IMR-90 (cell line): ENCODE measurements around the gene ZBED1. TPM values are rescaled to one million over a fixed set of nuclear protein-coding genes. Genes with fewer than 3 reads are reported as not detected.

Source experiments
- ATAC-seq: fragments of 200-7000 bp; cut with Tn5 transposase; 2 replicates; pipeline ENCODE4 v1.9.1; 2020; ENCODE audit warnings: low read depth, mild to moderate bottlenecking, moderate library complexity
- BruUV-seq: library from RNA; stranded (reverse); fragments of 400-500 nt; replicated peaks from 2 replicates; lab custom pipeline; 2021; lab: Mats Ljungman, UMichigan
- CTCF ChIA-PET: fragments of 300-600 bp; formaldehyde crosslinking; extraction: SDS; loops from one replicate; lab custom pipeline; 2021; ENCODE audit warnings: antibody characterized with exemption; lab: Yijun Ruan, JAX
- POLR2A ChIA-PET: fragments of 300-600 bp; sonication (Branson Sonifier 250); formaldehyde crosslinking; loops from one replicate; lab custom pipeline; 2022; ENCODE audit warnings: antibody characterized with exemption; ENCODE audit not compliant: unreplicated experiment; lab: Charles Lee
- DNase-seq: peaks from one replicate; pipeline ENCODE4 v3.0.0; 2013
- H2AFZ ChIP-seq: replicated peaks from 2 replicates; pipeline ENCODE3; 2013; ENCODE audit warnings: low read length, mild to moderate bottlenecking; ENCODE audit not compliant: poor library complexity
- H2AK5ac ChIP-seq: 2 replicates; pipeline ENCODE4 v1.6.1; 2013; ENCODE audit warnings: low read depth, low read length, inconsistent platforms
- H2AK9ac ChIP-seq: replicated peaks from 2 replicates; pipeline ENCODE3; 2013; ENCODE audit warnings: mild to moderate bottlenecking, low read depth, low read length, moderate library complexity; ENCODE audit not compliant: poor library complexity
- H2BK120ac ChIP-seq: 2 replicates; pipeline ENCODE4 v1.6.1; 2013; ENCODE audit warnings: low read depth, low read length, inconsistent platforms
- H2BK15ac ChIP-seq: 3 replicates; pipeline ENCODE4 v1.6.1; 2013; ENCODE audit warnings: low read depth, low read length, inconsistent platforms
- H2BK20ac ChIP-seq: 2 replicates; pipeline ENCODE4 v1.6.1; 2013; ENCODE audit warnings: low read depth, mild to moderate bottlenecking, inconsistent platforms, low read length, moderate library complexity
- H2BK5ac ChIP-seq: 2 replicates; pipeline ENCODE4 v1.6.1; 2013; ENCODE audit warnings: mild to moderate bottlenecking, low read depth, low read length, inconsistent platforms; ENCODE audit not compliant: poor library complexity, severe bottlenecking
- H3K14ac ChIP-seq: replicated peaks from 2 replicates; pipeline ENCODE4 v1.6.1; 2013; ENCODE audit warnings: low read depth, low read length, inconsistent platforms
- H3K18ac ChIP-seq: 2 replicates; pipeline ENCODE4 v1.6.1; 2013; ENCODE audit warnings: low read depth, low read length, control low read depth
- H3K23ac ChIP-seq: 2 replicates; pipeline ENCODE4 v1.6.1; 2013; ENCODE audit warnings: low read depth, low read length, inconsistent platforms
- H3K27ac ChIP-seq: 2 replicates; pipeline ENCODE4 v1.5.1; 2013; ENCODE audit warnings: mild to moderate bottlenecking, control low read depth, low read length; ENCODE audit not compliant: insufficient read depth
- H3K27me3 ChIP-seq: 2 replicates; pipeline ENCODE4 v1.6.1; 2013; ENCODE audit warnings: low read length; ENCODE audit not compliant: control insufficient read depth, insufficient read depth
- H3K36me3 ChIP-seq: 2 replicates; pipeline ENCODE4 v1.6.1; 2013; ENCODE audit warnings: low read length, mixed read lengths; ENCODE audit not compliant: control insufficient read depth, insufficient read depth
- H3K4ac ChIP-seq: 2 replicates; pipeline ENCODE4 v1.6.1; 2013; ENCODE audit warnings: low read depth, low read length, inconsistent platforms
- H3K4me1 ChIP-seq: 2 replicates; pipeline ENCODE4 v1.6.1; 2013; ENCODE audit warnings: low read length, mixed read lengths; ENCODE audit not compliant: control insufficient read depth, insufficient read depth
- H3K4me2 ChIP-seq: 2 replicates; pipeline ENCODE4 v1.6.1; 2013; ENCODE audit warnings: low read depth, mild to moderate bottlenecking, control low read depth, low read length, moderate library complexity
- H3K4me3 ChIP-seq: 2 replicates; pipeline ENCODE4 v1.5.1; 2013; ENCODE audit warnings: low read depth, mild to moderate bottlenecking, control low read depth, low read length, moderate library complexity; ENCODE audit not compliant: insufficient read depth
- H3K56ac ChIP-seq: 2 replicates; pipeline ENCODE4 v1.6.1; 2013; ENCODE audit warnings: low read length, inconsistent platforms; ENCODE audit not compliant: insufficient read depth; ENCODE audit errors: extremely low read depth
- H3K79me1 ChIP-seq, 2 experiments: 2 replicates each; pipeline ENCODE4 v1.6.1; 2013; ENCODE audit warnings: low read length in 2 of 2, inconsistent platforms in 1 of 2, low read depth in 1 of 2
- H3K9ac ChIP-seq: 2 replicates; pipeline ENCODE4 v1.6.1; 2013; ENCODE audit warnings: low read depth, low read length, control low read depth
- H3K9me1 ChIP-seq: 2 replicates; pipeline ENCODE4 v1.6.1; 2013; ENCODE audit warnings: low read length, inconsistent platforms; ENCODE audit not compliant: insufficient read depth
- H3K9me3 ChIP-seq: 2 replicates; pipeline ENCODE4 v1.6.1; 2013; ENCODE audit warnings: low read length; ENCODE audit not compliant: control insufficient read depth, insufficient read depth
- H4K20me1 ChIP-seq: 2 replicates; pipeline ENCODE4 v1.6.1; 2013; ENCODE audit warnings: low read length, inconsistent platforms; ENCODE audit not compliant: insufficient read depth
- H4K5ac ChIP-seq: 2 replicates; pipeline ENCODE4 v1.6.1; 2013; ENCODE audit warnings: mild to moderate bottlenecking, low read depth, low read length, control low read depth
- H4K8ac ChIP-seq, 2 experiments: 2 replicates each; pipeline ENCODE4 v1.6.1; 2013; ENCODE audit warnings: low read depth in 2 of 2, low read length in 2 of 2, control low read depth in 1 of 2, inconsistent platforms in 1 of 2
- H4K91ac ChIP-seq: 2 replicates; pipeline ENCODE4 v1.6.1; 2013; ENCODE audit warnings: low read depth, low read length, inconsistent platforms; ENCODE audit not compliant: insufficient read depth
- BHLHE40 ChIP-seq: fragments of 150-350 bp; IDR thresholded peaks from 2 replicates; pipeline ENCODE4 v1.6.1; 2016; ENCODE audit warnings: mild to moderate bottlenecking, low read depth, low read length
- CEBPB ChIP-seq: IDR thresholded peaks from 2 replicates; pipeline ENCODE4 v1.6.1; 2012; ENCODE audit warnings: low read depth, low read length, improper control_type of control experiment
- CHD1 ChIP-seq: IDR thresholded peaks from 2 replicates; pipeline ENCODE4 v1.6.1; 2012; ENCODE audit warnings: low read depth, low read length, improper control_type of control experiment
- CTCF ChIP-seq: conservative IDR thresholded peaks from 2 replicates; pipeline ENCODE4 v1.5.1; 2012; ENCODE audit warnings: mild to moderate bottlenecking, low read depth, low read length, improper control_type of control experiment
- ELK1 ChIP-seq: fragments of 150-350 bp; IDR thresholded peaks from 2 replicates; pipeline ENCODE4 v1.6.1; 2016; ENCODE audit warnings: low read depth, mild to moderate bottlenecking, low read length, moderate library complexity, borderline replicate concordance
- FOS ChIP-seq: fragments of 150-350 bp; IDR thresholded peaks from 2 replicates; pipeline ENCODE4 v1.6.1; 2016; ENCODE audit warnings: low read depth, low read length
- MAFK ChIP-seq: IDR thresholded peaks from 2 replicates; pipeline ENCODE4 v1.6.1; 2012; ENCODE audit warnings: low read depth, low read length, improper control_type of control experiment
- MXI1 ChIP-seq: IDR thresholded peaks from 2 replicates; pipeline ENCODE4 v1.6.1; 2012; ENCODE audit warnings: low read depth, mild to moderate bottlenecking, low read length, moderate library complexity, borderline replicate concordance
- NFE2L2 ChIP-seq: fragments of 150-350 bp; IDR thresholded peaks from 2 replicates; pipeline ENCODE4 v1.6.1; 2016; ENCODE audit warnings: low read depth, mild to moderate bottlenecking, low read length
- POLR2A ChIP-seq: IDR thresholded peaks from 2 replicates; pipeline ENCODE4 v1.6.1; 2012; ENCODE audit warnings: mild to moderate bottlenecking, low read depth, low read length
- RAD21 ChIP-seq: IDR thresholded peaks from 2 replicates; pipeline ENCODE4 v1.6.1; 2012; ENCODE audit warnings: low read length, improper control_type of control experiment
- RCOR1 ChIP-seq: IDR thresholded peaks from 2 replicates; pipeline ENCODE4 v1.6.1; 2012; ENCODE audit warnings: mild to moderate bottlenecking, low read length, improper control_type of control experiment; ENCODE audit not compliant: insufficient replicate concordance
- SMC3 ChIP-seq: fragments of 150-350 bp; IDR thresholded peaks from 2 replicates; pipeline ENCODE4 v1.6.1; 2016; ENCODE audit warnings: low read depth, mild to moderate bottlenecking, antibody characterized with exemption, low read length, moderate library complexity
- USF2 ChIP-seq: fragments of 150-350 bp; IDR thresholded peaks from 2 replicates; pipeline ENCODE4 v1.6.1; 2017; ENCODE audit warnings: mild to moderate bottlenecking, antibody characterized with exemption, low read length, low read depth
- WGBS, 2 experiments: methylation state at CpG; one replicate each; pipeline versions ENCODE4 v1.1.5 to v1.1.7; 2013; ENCODE audit warnings: missing lambda C conversion rate in 2 of 2; ENCODE audit not compliant: insufficient read length in 1 of 2; ENCODE audit errors: extremely low coverage in 2 of 2; 5-methylcytosine and 5-hydroxymethylcytosine counted together
- dilution Hi-C: fragments of 300-500 bp; cut with HindIII; formaldehyde crosslinking; loops from one replicate; pipeline ENCODE4 v1.14.3; 2018; ENCODE audit warnings: low sequenced_read_pairs; ENCODE audit not compliant: unreplicated experiment
- in situ Hi-C: fragments of 300-500 bp; cut with MboI; formaldehyde crosslinking; loops from 3 replicates; pipeline ENCODE4 v1.14.3; 2019; ENCODE audit warnings: low sequenced_read_pairs, inconsistent platforms, mixed read lengths
- intact Hi-C: fragments of 100-400 bp; cut with micrococcal nuclease; formaldehyde crosslinking; loops from 2 replicates; pipeline ENCODE4 v1.10.0; 2022
- polyA plus RNA-seq, 3 experiments: library from polyadenylated mRNA; depleted of rRNA; stranded (reverse); fragments of >200 nt; gene quantifications; 2 replicates each; pipeline ENCODE4 v1.2.3, GENCODE V29; 2012; ENCODE audit warnings: low replicate concordance in 1 of 3
- total RNA-seq: library from RNA; depleted of rRNA; stranded (reverse); fragments of >200 nt; gene quantifications from 2 replicates; pipeline ENCODE4 v1.2.3, GENCODE V29; 2012

ZBED1 gene
- total and polyA plus RNA-seq, 2 of the 4 experiments (the other 2 are of a cell fraction): 13.1 to 21.5 TPM

GRCh38 chrX:2479420-2479780 is 21.4 kb downstream of the ZBED1 start:
- no peak overlapping the region for H4K5ac ChIP-seq
- no peak overlapping the region for H3K14ac ChIP-seq
- no peak overlapping the region for H2AK5ac ChIP-seq
- no peak overlapping the region for H2AK9ac ChIP-seq
- no peak overlapping the region for H2BK120ac ChIP-seq
- no peak overlapping the region for H3K4me3 ChIP-seq
- H3K18ac ChIP-seq: no peak overlapping the region
- TF ChIP-seq BHLHE40: no peak
- no peak for TF ChIP-seq POLR2A
- no peak for TF ChIP-seq USF2
- TF ChIP-seq MXI1: no peak
- TF ChIP-seq CHD1: no peak
- TF ChIP-seq RAD21: no peak
- TF ChIP-seq SMC3: no peak
- no peak for TF ChIP-seq ELK1
- TF ChIP-seq FOS: no peak
- no peak for TF ChIP-seq CTCF
- TF ChIP-seq MAFK: no peak
- TF ChIP-seq NFE2L2: no peak
- no peak for TF ChIP-seq RCOR1
- no peak for TF ChIP-seq CEBPB
- no peak overlapping the region for H2BK15ac ChIP-seq
- no peak overlapping the region for H4K8ac ChIP-seq
- no peak overlapping the region for H3K23ac ChIP-seq
- peaks cover 47% of the 10 kb centered on the region for H4K20me1 ChIP-seq
- H3K79me1 ChIP-seq: peaks cover 38 to 57% of the 10 kb centered on the region in 2 experiments
- WGBS, 2 experiments: 99% methylated on average over 13 of the region's 15 CpGs; no CpG with 5 or more reads in 1 of the 2 experiments
- no peak overlapping the region for H3K9ac ChIP-seq
- no peaks in the 10 kb centered on the region for H3K27me3 ChIP-seq
- no peak overlapping the region for H3K27ac ChIP-seq
- H3K36me3 ChIP-seq: peaks cover 5% of the 10 kb centered on the region; the same call in 1 of the 2 replicates
- ChIA-PET CTCF (no interaction called here), POLR2A (no interaction called here)
- H3K4me2 ChIP-seq: no peak overlapping the region
- H3K9me1 ChIP-seq: peaks cover 25% of the 10 kb centered on the region
- no peaks in the 10 kb centered on the region for H3K9me3 ChIP-seq
- H2AFZ ChIP-seq: no peak overlapping the region
- intact Hi-C loops: no loop called here
- in situ Hi-C loops: no loop called here
- H3K56ac ChIP-seq: no peak overlapping the region
- ATAC-seq (no peak), DNase-seq (no peak)
- dilution Hi-C loops: no loop called here
- no peak overlapping the region for H2BK20ac ChIP-seq
- H3K4ac ChIP-seq: no peak overlapping the region
- BruUV-seq: no TSS peak
- H3K4me1 ChIP-seq: peaks cover 7% of the 10 kb centered on the region
- no peak overlapping the region for H2BK5ac ChIP-seq
- no peak overlapping the region for H4K91ac ChIP-seq
